ENCODE results near the gene DIPK2A. TPM values are rescaled to one million over a fixed set of nuclear protein-coding genes. Genes with fewer than 3 reads are reported as not detected.

Gene DIPK2A
- total and polyA plus RNA-seq, 2 experiments from 2014 or later = 19.0 to 38.5 TPM

- ATAC-seq = no peak
- H3K27me3 Mint-ChIP-seq (ENCODE audit: insufficient read depth, low read depth, poor library complexity) = no peaks in the 10 kb centered on the region
These were observed 42.9 kb upstream of the DIPK2A start for GRCh38 chr3:143928541-143929255.

GRCh38 chr3:143934791-143935190, 36.8 kb upstream of the DIPK2A start:
- no peak overlapping the region for H3K4me3 ChIP-seq
- no peaks in the 10 kb centered on the region for H3F3A ChIP-seq (replicated peaks; ENCODE audit: low read depth)
- H3K27ac ChIP-seq (ENCODE audit: low read depth) = no peak overlapping the region
- Mint-ChIP-seq H3K27ac (no peak overlapping the region), H3K4me1 (no peaks in the 10 kb centered on the region), H3K27me3 (ENCODE audit: insufficient read depth, low read depth, poor library complexity) (no peaks in the 10 kb centered on the region), H3K4me3 (no peak overlapping the region), H3K36me3 (ENCODE audit: low read depth) (no peaks in the 10 kb centered on the region), H3K9me3 (no peaks in the 10 kb centered on the region)
- H4K20me1 ChIP-seq (replicated peaks; ENCODE audit: insufficient read depth) = no peaks in the 10 kb centered on the region
- ATAC-seq = no peak
- H3K4me2 ChIP-seq = no peak overlapping the region
- H3K4me1 ChIP-seq (ENCODE audit: insufficient read depth) = no peaks in the 10 kb centered on the region
- H3K27me3 ChIP-seq (ENCODE audit: insufficient read depth) = no peaks in the 10 kb centered on the region
- DNase-seq (ENCODE audit: low spot score) = no peak
- H2AFZ ChIP-seq = no peak overlapping the region; the same call in 1 of the 2 replicates
- no peaks in the 10 kb centered on the region for H3K79me2 ChIP-seq (replicated peaks; ENCODE audit: insufficient read depth)
- no peaks in the 10 kb centered on the region; the same call in 1 of the 2 replicates for H3K9me2 ChIP-seq (ENCODE audit: insufficient read depth)
- no peak for TF ChIP-seq ZNF331 (CRISPR knock-in tag; IDR thresholded peaks at IDR 0.05; ENCODE audit: low read depth)
- no peak for TF ChIP-seq ETS1 (IDR thresholded peaks at IDR 0.05)
- TF ChIP-seq EZH2 (IDR thresholded peaks at IDR 0.05; ENCODE audit: low read depth, unreplicated experiment) = no peak
- H3K36me3 ChIP-seq (ENCODE audit: insufficient read depth) = no peaks in the 10 kb centered on the region

More at GRCh38 chr3:143928541-143929255, 42.9 kb upstream of the DIPK2A start:
- H3K4me1 Mint-ChIP-seq = no peaks in the 10 kb centered on the region
- no peak overlapping the region for H3K27ac Mint-ChIP-seq
- Histone ChIP-seq H3K4me2 (no peak overlapping the region), H3K36me3 (ENCODE audit: insufficient read depth) (no peaks in the 10 kb centered on the region), H3K79me2 (replicated peaks; ENCODE audit: insufficient read depth) (no peaks in the 10 kb centered on the region), H2AFZ (peak overlapping the region; percentile 66; the same call in 1 of the 2 replicates), H3K27me3 (ENCODE audit: insufficient read depth) (no peaks in the 10 kb centered on the region), H3F3A (replicated peaks; ENCODE audit: low read depth) (no peaks in the 10 kb centered on the region), H3K4me3 (no peak overlapping the region), H3K4me1 (ENCODE audit: insufficient read depth) (no peaks in the 10 kb centered on the region), H3K27ac (ENCODE audit: low read depth) (no peak overlapping the region), H3K9me2 (ENCODE audit: insufficient read depth) (0 out of 2 replicates have a peak, but pooled peaks cover 7% of the 10 kb centered on the region), H4K20me1 (replicated peaks; ENCODE audit: insufficient read depth) (no peaks in the 10 kb centered on the region)
- H3K36me3 Mint-ChIP-seq (ENCODE audit: low read depth) = no peaks in the 10 kb centered on the region
- H3K9me3 Mint-ChIP-seq = no peaks in the 10 kb centered on the region
- TF ChIP-seq NANOG (IDR thresholded peaks at IDR 0.05; ENCODE audit: borderline replicate concordance) (no peak), ZNF114 (CRISPR knock-in tag; IDR thresholded peaks at IDR 0.05) (no peak), CREB1 (CRISPR knock-in tag; IDR thresholded peaks at IDR 0.05; ENCODE audit: low read depth) (no peak), EZH2 (IDR thresholded peaks at IDR 0.05; ENCODE audit: low read depth, unreplicated experiment) (no peak)
- H3K4me3 Mint-ChIP-seq = no peak overlapping the region
- DNase-seq (ENCODE audit: low spot score) = no peak

GRCh38 chr3:143935678-143936077, 35.9 kb upstream of the DIPK2A start:
- Histone ChIP-seq H4K20me1 (replicated peaks; ENCODE audit: insufficient read depth) (no peaks in the 10 kb centered on the region), H3K36me3 (ENCODE audit: insufficient read depth) (no peaks in the 10 kb centered on the region), H3K4me3 (no peak overlapping the region), H3F3A (replicated peaks; ENCODE audit: low read depth) (no peaks in the 10 kb centered on the region), H3K27ac (ENCODE audit: low read depth) (no peak overlapping the region), H3K9me2 (ENCODE audit: insufficient read depth) (no peaks in the 10 kb centered on the region; the same call in 1 of the 2 replicates), H3K79me2 (replicated peaks; ENCODE audit: insufficient read depth) (no peaks in the 10 kb centered on the region), H2AFZ (peak overlapping the region; percentile 65; the same call in 1 of the 2 replicates), H3K4me2 (no peak overlapping the region), H3K27me3 (ENCODE audit: insufficient read depth) (no peaks in the 10 kb centered on the region), H3K4me1 (ENCODE audit: insufficient read depth) (no peaks in the 10 kb centered on the region)
- Mint-ChIP-seq H3K27ac (no peak overlapping the region), H3K36me3 (ENCODE audit: low read depth) (no peaks in the 10 kb centered on the region), H3K4me3 (no peak overlapping the region), H3K4me1 (no peaks in the 10 kb centered on the region), H3K9me3 (no peaks in the 10 kb centered on the region), H3K27me3 (ENCODE audit: insufficient read depth, low read depth, poor library complexity) (no peaks in the 10 kb centered on the region)
- no peak for ATAC-seq
- no peak for DNase-seq (ENCODE audit: low spot score)
- TF ChIP-seq NANOG (IDR thresholded peaks at IDR 0.05; ENCODE audit: borderline replicate concordance) (no peak), POLR2AphosphoS5 (IDR thresholded peaks at IDR 0.05; ENCODE audit: low read depth) (no peak), CTCF (conservative IDR thresholded peaks at IDR 0.05; ENCODE audit: low read depth in 2 of 2) (no peak), ZNF331 (CRISPR knock-in tag; IDR thresholded peaks at IDR 0.05; ENCODE audit: low read depth) (no peak), STAT1 (IDR thresholded peaks at IDR 0.05; ENCODE audit: unreplicated experiment) (no peak), CREB1 (CRISPR knock-in tag; IDR thresholded peaks at IDR 0.05; ENCODE audit: low read depth) (no peak), EZH2 (IDR thresholded peaks at IDR 0.05; ENCODE audit: low read depth, unreplicated experiment) (no peak), JUNB (IDR thresholded peaks at IDR 0.05; ENCODE audit: unreplicated experiment) (no peak), REST (IDR thresholded peaks at IDR 0.05; ENCODE audit: unreplicated experiment) (no peak)
